ENCODE results near the gene PLAGL1. TPM values are rescaled to one million over a fixed set of nuclear protein-coding genes. Genes with fewer than 3 reads are reported as not detected.

PLAGL1 gene
- total and polyA plus RNA-seq, 2 of the 13 experiments (the other 11 are each of a cell fraction or from before 2014, with no cell fraction given): 0.60 to 2.3 TPM

- TF ChIP-seq ZNF841 (CRISPR knock-in tag; IDR thresholded peaks at IDR 0.05; ENCODE audit: borderline replicate concordance) (no peak), STAT5B (CRISPR knock-in tag; IDR thresholded peaks at IDR 0.05) (no peak), ZBTB7A (CRISPR knock-in tag; IDR thresholded peaks at IDR 0.05) (no peak), NFIB (CRISPR knock-in tag; IDR thresholded peaks at IDR 0.05; ENCODE audit: borderline replicate concordance) (no peak), PITX1 (CRISPR knock-in tag; IDR thresholded peaks at IDR 0.05) (peak; percentile 83; the same call in 1 of the 2 replicates), AHR (CRISPR knock-in tag; IDR thresholded peaks at IDR 0.05) (no peak), ZNF598 (CRISPR knock-in tag; IDR thresholded peaks at IDR 0.05; ENCODE audit: borderline replicate concordance) (no peak), PHF8 (CRISPR knock-in tag; IDR thresholded peaks at IDR 0.05) (no peak), FOXA3 (CRISPR knock-in tag; IDR thresholded peaks at IDR 0.05) (peak; percentile 19; the same call in 1 of the 2 replicates), ZNF652 (CRISPR knock-in tag; IDR thresholded peaks at IDR 0.05; ENCODE audit: borderline replicate concordance, low read depth) (peak; percentile 84), GPN1 (CRISPR knock-in tag; IDR thresholded peaks at IDR 0.05; ENCODE audit: borderline replicate concordance) (no peak), ZNF296 (CRISPR knock-in tag; conservative IDR thresholded peaks at IDR 0.05) (no peak)
- TF ChIP-seq, protein P1, sequence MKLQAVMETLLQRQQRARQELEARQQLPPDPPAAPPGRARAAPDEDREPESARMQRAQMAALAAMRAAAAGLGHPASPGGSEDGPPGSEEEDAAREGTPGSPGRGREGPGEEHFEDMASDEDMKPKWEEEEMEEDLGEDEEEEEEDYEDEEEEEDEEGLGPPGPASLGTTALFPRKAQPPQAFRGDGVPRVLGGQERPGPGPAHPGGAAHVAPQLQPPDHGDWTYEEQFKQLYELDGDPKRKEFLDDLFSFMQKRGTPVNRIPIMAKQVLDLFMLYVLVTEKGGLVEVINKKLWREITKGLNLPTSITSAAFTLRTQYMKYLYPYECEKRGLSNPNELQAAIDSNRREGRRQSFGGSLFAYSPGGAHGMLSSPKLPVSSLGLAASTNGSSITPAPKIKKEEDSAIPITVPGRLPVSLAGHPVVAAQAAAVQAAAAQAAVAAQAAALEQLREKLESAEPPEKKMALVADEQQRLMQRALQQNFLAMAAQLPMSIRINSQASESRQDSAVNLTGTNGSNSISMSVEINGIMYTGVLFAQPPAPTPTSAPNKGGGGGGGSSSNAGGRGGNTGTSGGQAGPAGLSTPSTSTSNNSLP (IDR thresholded peaks at IDR 0.05; ENCODE audit: low read depth, low read length): no peak
These were observed 34.0 kb downstream of the PLAGL1 start (continued) for GRCh38 chr6:143974089-143974488.
